Natural killer cell (primary cell): Measurements from ENCODE around the gene AARS1. TPM values are rescaled to one million over a fixed set of nuclear protein-coding genes. Genes with fewer than 3 reads are reported as not detected.
A peak's percentile ranks its signal among the peaks of the same experiment; 100 is the strongest.
"Not testable (repeated sequence)": the region's sequence is repeated elsewhere in the genome, so short reads cannot be mapped to it uniquely, and the experiment has no call there.

Source experiments
- ATAC-seq, 3 donors: fragments of 150-1000 bp in 2 of 3; fragments of 200-7000 bp in 1 of 3; cut with Tn5 transposase; 1 replicate in 1 of 3; 2 replicates in 2 of 3; pipeline ENCODE4 v1.10.0; 2021; ENCODE audit warnings: mild to moderate bottlenecking in 2 of 3, moderate library complexity in 2 of 3
- DNase-seq, 2 donors: peaks; one replicate each; pipeline versions ENCODE4 v3.0.0 to v3.0.0-alpha.2; 2013 to 2021; ENCODE audit warnings: mixed read lengths in 1 of 2
- H3K27ac ChIP-seq: one replicate; pipeline ENCODE4 v1.5.1; 2013; ENCODE audit warnings: mild to moderate bottlenecking, low read length
- H3K27me3 ChIP-seq: one replicate; pipeline ENCODE4 v1.6.1; 2013; ENCODE audit warnings: low read length; ENCODE audit not compliant: control insufficient read depth, insufficient read depth
- H3K36me3 ChIP-seq: one replicate; pipeline ENCODE4 v1.6.1; 2013; ENCODE audit warnings: low read length; ENCODE audit not compliant: control insufficient read depth, insufficient read depth
- H3K4me1 ChIP-seq: one replicate; pipeline ENCODE4 v1.6.1; 2013; ENCODE audit warnings: low read length; ENCODE audit not compliant: control insufficient read depth, insufficient read depth
- H3K4me3 ChIP-seq: one replicate; pipeline ENCODE4 v1.5.1; 2013; ENCODE audit warnings: low read length
- H3K9me3 ChIP-seq: one replicate; pipeline ENCODE4 v1.6.1; 2013; ENCODE audit warnings: low read length; ENCODE audit not compliant: control insufficient read depth, insufficient read depth
- H3K27ac Mint-ChIP-seq, 2 donors: one replicate each; pipeline ENCODE4 v1.8.0; 2022; ENCODE audit warnings: mild to moderate bottlenecking in 2 of 2, mixed read lengths in 2 of 2, moderate library complexity in 1 of 2
- H3K27me3 Mint-ChIP-seq, 2 donors: one replicate each; pipeline ENCODE4 v1.8.0; 2022; ENCODE audit warnings: low read depth in 2 of 2, mixed read lengths in 2 of 2
- H3K36me3 Mint-ChIP-seq: one replicate; pipeline ENCODE4 v1.8.0; 2022; ENCODE audit warnings: mixed read lengths
- H3K4me1 Mint-ChIP-seq, 2 donors: one replicate each; pipeline ENCODE4 v1.8.0; 2022; ENCODE audit warnings: mixed read lengths in 2 of 2
- H3K4me3 Mint-ChIP-seq: one replicate; pipeline ENCODE4 v1.8.0; 2022; ENCODE audit warnings: mild to moderate bottlenecking, moderate library complexity, mixed read lengths
- H3K9me3 Mint-ChIP-seq, 2 donors: one replicate each; pipeline ENCODE4 v1.8.0; 2022; ENCODE audit warnings: mixed read lengths in 2 of 2
- CTCF ChIP-seq: fragments of 200-600 bp; IDR thresholded peaks from one replicate; pipeline ENCODE4 v1.8.0; 2022; ENCODE audit warnings: antibody characterized with exemption
- WGBS: methylation state at CpG from one replicate; pipeline ENCODE4 v1.1.7; 2013; ENCODE audit warnings: missing lambda C conversion rate; ENCODE audit not compliant: insufficient coverage; 5-methylcytosine and 5-hydroxymethylcytosine counted together
- intact Hi-C: fragments of 100-400 bp; cut with micrococcal nuclease; formaldehyde crosslinking; loops from one replicate; pipeline ENCODE4 v1.14.2; 2022
- total RNA-seq, 4 donors: library from RNA; stranded (reverse); fragments of 120-200 nt in 1 of 4; gene quantifications; one replicate each; pipeline versions ENCODE4 v1.2.3 to v1.2.4, GENCODE V29; 2013 to 2022

Gene AARS1
- total RNA-seq, 3 donors from 2014 or later (not counting 1 experiment from before 2014, with no cell fraction given): 19.8 to 29.9 (median 26.1) TPM

GRCh38 chr16:70290949-70291519 lies 1.7 kb upstream of the AARS1 start:
- Mint-ChIP-seq H3K4me3 (no peak overlapping the region), H3K4me1 (peaks cover 16 to 18% of the 10 kb centered on the region in 2 donors), H3K27ac (peak overlapping the region in 1 of 2 donors; percentile 97), H3K27me3 (no peaks in the 10 kb centered on the region), H3K36me3 (no peaks in the 10 kb centered on the region), H3K9me3 (no peaks in the 10 kb centered on the region)
- TF ChIP-seq CTCF: no peak
- no peak overlapping the region for H3K4me3 ChIP-seq
- ATAC-seq: no peak
- no peaks in the 10 kb centered on the region for H3K27me3 ChIP-seq
- no peak for DNase-seq
- no peaks in the 10 kb centered on the region for H3K9me3 ChIP-seq
- H3K4me1 ChIP-seq: peaks cover 16% of the 10 kb centered on the region
- intact Hi-C loops: no loop called here
- H3K36me3 ChIP-seq: no peaks in the 10 kb centered on the region
- H3K27ac ChIP-seq: no peak overlapping the region

DNA sequence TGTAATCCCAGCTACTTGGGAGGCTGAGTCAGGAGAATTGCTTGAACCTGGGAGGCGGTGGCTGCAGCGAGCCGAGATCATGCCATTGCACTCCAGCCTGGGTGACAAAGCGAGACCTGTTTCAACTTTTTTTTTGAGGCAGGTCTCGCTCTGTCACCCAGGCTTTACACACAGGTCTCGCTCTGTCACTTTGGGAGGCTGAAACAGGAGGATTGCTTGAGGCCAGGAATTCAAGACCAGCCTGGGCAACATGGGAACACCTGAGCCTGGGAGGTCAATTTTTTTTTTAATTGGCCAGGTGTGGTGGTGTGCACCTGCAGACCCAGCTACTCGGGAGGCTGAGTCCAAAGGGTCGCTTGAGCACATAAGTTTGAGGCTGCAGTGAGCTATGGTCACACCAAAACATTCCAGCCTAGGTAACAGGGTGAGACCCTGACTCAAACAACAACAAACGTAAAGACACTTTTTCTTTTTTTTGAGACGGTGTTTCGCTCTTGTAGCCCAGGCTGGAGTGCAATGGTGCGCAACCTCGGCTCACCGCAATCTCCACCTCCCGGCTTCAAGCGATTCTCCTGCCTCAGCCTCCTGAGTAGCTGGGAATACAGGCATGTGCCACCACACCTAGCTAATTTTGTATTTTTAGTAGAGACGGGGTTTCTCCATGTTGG lies 1.9 kb downstream of the AARS1 start:
- H3K27me3 ChIP-seq, H3K27ac ChIP-seq, DNase-seq, H3K9me3 ChIP-seq, H3K36me3 ChIP-seq, H3K27ac Mint-ChIP-seq, H3K36me3 Mint-ChIP-seq, H3K27me3 Mint-ChIP-seq, ATAC-seq, H3K4me3 ChIP-seq, intact Hi-C loops, H3K9me3 Mint-ChIP-seq: not testable (repeated sequence)
- Mint-ChIP-seq H3K4me1 (peaks cover 21 to 31% of the 10 kb centered on the region in 2 donors), H3K4me3 (peak overlapping the region; percentile 53)
- peaks cover 25% of the 10 kb centered on the region for H3K4me1 ChIP-seq
- 95% methylated on average over 17 of the region's 17 CpGs for WGBS

DNA sequence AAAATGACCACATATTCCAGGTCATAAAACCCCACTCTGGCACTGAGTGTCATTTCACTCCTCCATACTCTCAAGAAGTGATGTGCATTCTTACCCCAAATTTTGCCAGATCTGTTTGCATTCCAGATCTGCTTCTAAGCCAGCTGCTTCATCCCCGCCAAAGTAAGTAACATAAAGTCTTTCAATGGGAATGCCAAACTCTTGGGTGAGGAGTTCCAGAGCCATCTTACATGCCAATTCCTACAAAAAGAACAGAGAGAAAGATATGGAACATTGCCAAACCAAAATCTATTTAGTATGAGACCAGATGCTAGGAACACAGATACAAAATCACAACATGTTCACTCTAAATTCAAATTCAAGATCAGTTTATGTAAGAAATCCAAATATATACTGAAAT lies 12.9 kb downstream of the AARS1 start:
- no peak overlapping the region for H3K27ac ChIP-seq
- no peak overlapping the region for H3K4me3 ChIP-seq
- Mint-ChIP-seq H3K4me1 (no peaks in the 10 kb centered on the region), H3K36me3 (peaks cover 10% of the 10 kb centered on the region), H3K4me3 (no peak overlapping the region), H3K9me3 (no peaks in the 10 kb centered on the region), H3K27ac (no peak overlapping the region), H3K27me3 (no peaks in the 10 kb centered on the region)
- TF ChIP-seq CTCF: no peak
- 91% methylated on average over 1 of the region's 1 CpG for WGBS
- intact Hi-C loops: no loop called here
- H3K36me3 ChIP-seq: peaks cover 37% of the 10 kb centered on the region
- no peaks in the 10 kb centered on the region for H3K4me1 ChIP-seq
- H3K27me3 ChIP-seq: no peaks in the 10 kb centered on the region
- DNase-seq (no peak), ATAC-seq (no peak)
- no peaks in the 10 kb centered on the region for H3K9me3 ChIP-seq

- peaks cover 6% of the 10 kb centered on the region for H3K36me3 Mint-ChIP-seq
- H3K4me1 ChIP-seq: no peaks in the 10 kb centered on the region
- no peaks in the 10 kb centered on the region for H3K27me3 ChIP-seq
- H3K4me1 Mint-ChIP-seq: no peaks in the 10 kb centered on the region
- no peaks in the 10 kb centered on the region for H3K27me3 Mint-ChIP-seq
- no peak overlapping the region for H3K27ac Mint-ChIP-seq
- ATAC-seq: no peak
- H3K9me3 ChIP-seq: no peaks in the 10 kb centered on the region
- intact Hi-C loops: no loop called here
- peaks cover 46% of the 10 kb centered on the region for H3K36me3 ChIP-seq
- H3K4me3 ChIP-seq: no peak overlapping the region
- TF ChIP-seq CTCF: no peak
- H3K9me3 Mint-ChIP-seq: no peaks in the 10 kb centered on the region
- WGBS: 99% methylated on average over 10 of the region's 10 CpGs
- DNase-seq: no peak
- H3K27ac ChIP-seq: no peak overlapping the region
- no peak overlapping the region for H3K4me3 Mint-ChIP-seq
Observed at GRCh38 chr16:70271696-70272095, 17.6 kb downstream of the AARS1 start.
